NCI-H510A (cell line): ENCODE measurements around the gene COL18A1.
"Not testable (repeated sequence)": the region's sequence is repeated elsewhere in the genome, so short reads cannot be mapped to it uniquely, and the experiment has no call there.

Experiments
- DNase-seq: peaks from one replicate; lab custom pipeline; 2025; lab: John Stamatoyannopoulos, UW

Gene COL18A1

DNA sequence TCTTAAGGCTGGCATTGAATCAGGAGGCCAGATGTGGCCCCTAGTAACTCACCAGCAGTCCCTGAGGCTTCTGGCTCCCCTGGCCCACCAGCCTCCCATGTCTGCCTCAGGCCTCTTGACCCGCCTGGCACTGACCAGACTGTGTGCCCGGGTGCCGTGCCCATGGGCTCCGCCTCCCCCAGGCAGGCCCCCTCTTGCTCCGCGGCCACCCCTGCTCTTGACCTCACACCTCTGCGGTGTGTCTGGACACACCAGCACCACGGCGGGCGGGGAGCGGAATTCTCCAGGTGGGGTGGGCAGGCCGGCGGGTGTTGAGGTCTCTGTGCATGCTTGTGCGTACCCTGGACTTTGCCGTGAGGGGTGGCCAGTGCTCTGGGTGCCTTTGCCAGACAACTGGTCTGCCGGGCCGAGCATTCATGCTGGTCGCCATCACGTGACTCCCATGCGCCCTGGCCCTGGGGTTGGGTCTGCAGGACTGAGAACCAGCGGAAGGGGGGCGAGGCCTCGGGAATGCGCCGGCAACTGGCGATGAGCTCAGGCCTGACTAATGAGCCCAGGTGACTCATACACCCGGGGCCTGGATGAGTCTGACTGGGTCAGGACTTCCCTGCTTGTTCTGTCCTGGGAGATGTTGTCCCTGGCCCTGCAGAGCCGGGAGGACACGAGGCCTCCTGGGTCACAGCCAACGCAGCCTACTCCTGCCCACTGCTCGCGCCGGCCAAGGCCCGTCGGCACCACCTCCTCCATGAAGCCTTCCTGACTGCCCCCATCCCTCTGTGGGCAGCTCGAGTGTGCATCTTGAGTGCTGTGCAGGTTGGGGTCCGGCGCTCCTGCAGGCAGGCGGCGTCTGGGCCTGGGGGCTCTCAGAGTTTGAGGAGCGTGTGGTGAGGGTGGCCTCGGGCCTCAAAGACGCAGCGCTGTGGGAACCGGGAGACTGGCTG lies 22.6 kb downstream of the COL18A1 start:
- no peak for DNase-seq

DNA sequence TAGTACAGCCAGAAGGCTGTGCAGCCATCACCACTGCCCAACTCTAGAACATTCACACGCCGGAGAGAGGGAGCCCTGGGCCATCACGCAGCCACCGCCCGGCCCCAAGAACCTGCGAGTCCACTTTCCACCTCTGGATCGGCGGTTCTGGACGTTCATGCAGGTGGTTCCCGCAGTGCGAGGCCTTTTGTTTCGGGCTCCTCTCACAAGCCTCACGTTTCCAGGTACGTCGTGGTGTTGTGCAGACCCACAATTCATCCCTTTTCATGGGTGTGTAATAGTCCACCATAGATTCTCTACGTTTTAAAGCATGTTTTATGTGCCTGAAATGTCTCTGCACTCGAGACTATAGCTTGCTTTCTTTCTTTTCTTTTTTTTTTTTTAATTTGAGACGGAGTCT lies 23.6 kb downstream of the COL18A1 start:
- DNase-seq = no peak

DNA sequence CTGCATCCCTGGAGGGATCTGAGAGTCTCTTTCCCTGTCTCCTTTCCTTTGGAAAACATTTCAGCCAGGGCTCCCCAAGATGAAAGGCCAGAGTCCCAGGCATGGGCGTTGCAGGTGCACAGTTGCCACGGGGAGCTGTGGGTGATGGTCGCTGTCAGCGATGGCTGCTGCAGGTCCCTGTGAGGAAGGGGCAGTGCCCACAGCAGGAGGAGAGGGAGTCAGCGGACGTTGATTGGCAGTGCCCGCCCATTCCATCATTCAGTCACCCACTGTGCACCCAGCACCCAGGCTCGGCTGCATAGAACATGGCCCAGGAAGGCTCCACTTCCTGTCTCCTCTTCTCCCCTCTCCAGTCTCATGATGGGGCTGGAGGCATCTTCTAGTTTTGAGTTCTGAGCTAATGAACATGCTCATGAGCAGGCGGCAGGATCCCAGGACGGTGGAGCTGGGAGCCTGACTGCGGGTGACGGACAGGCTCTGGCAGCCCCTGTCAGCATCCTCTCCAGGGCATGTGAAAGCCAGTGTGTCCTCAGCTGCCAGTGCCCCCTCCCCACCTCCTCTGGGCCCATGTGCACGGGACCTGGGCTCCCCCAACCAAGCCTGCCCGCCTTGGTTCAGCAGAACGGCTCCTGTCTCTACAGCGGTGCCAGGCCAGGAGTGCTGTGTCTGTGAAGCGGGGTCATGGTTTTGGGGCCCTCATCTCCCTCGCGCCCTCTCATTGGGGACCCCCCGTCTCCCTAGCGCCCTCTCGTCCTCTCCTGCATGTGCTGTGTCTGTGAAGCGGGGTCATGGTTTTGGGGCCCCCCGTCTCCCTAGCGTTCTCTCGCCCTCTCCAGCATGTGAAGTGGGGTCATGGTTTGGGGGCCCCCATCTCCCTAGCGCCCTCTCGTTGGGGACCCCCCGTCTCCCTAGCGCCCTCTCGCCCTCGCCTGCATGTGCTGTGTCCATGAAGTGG lies 24.5 kb downstream of the COL18A1 start:
- no peak for DNase-seq

DNA sequence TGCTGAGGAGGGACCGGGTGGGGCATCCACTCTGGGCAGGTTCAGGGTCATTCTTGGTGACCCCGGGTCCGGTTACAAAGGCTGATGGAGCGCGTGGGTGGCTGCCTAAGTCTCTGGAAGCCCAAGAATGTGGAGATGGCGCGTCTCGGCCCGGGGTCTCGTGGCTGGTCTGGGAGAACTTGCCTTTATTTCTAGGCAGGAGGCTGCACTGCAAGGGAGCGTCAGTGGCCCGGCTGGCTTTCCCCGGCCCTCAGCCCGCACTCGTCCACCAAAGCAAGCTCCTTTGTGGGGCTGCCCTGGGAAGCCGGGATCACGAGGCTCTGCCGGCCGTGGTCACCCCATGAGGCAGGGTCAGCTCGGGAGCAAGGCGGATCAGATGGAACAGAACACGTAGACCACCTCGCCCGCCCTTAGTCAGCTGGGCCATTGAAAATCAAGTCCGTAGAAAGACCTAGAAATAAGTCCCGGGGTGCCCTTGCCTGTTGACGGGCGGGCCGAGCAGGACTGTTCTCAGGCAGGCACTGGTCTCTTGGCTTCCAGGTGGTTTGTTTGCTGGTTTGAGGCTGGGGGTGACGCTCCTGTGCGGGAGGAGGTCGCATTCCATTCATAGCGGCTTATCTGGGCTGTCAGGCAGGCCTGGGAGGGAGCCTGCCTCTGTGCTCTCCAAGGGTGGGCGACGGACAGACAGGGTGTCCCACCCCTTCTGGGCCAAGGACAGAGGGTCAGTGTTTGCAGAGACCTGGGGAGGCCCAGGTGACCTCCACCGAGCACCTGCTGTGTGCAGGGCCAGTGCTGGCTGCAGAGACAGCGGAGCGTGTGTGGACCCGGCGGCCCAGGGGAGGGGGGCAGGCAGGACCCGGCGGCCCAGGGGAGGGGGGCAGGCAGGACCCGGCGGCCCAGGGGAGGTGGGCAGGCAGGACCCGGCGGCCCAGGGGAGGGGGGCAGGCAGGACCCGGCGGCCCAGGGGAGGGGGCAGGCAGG lies 25.8 kb downstream of the COL18A1 start:
- no peak for DNase-seq

- no peak for DNase-seq
Measured at GRCh38 chr21:45431781-45432572, 27.0 kb downstream of the COL18A1 start.

DNA sequence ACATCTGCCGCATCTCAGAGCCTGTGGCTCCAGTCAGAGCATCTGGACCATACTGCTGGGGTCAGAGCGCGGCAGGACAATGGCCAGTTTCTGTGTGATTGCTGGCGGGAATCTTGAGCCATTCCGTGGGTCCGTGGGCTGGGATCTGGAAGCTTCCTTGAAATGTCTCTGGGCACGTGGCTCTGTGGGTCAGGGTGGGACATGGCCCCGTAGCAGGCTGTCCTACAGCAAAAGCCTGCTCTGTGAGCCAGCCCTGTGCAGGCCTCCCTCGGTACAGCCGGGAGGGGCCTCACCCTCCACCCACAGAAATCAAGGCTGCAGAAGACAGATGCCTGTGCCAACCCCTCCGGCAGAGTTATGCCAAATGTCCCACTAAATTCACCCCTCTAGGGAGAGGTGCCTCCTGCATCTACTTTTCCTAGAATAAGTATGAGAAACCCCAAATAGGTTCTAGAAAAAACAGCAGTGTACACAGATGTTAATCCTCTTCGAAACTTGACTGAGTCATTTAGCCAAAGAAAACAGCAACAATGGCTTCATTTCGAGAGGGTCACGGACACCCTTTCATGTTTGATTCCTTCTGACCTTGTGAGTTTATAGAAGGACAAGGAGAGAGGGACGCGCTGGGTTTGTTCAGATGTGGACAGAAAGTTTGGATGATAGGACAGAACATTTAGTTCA lies 27.8 kb downstream of the COL18A1 start:
- DNase-seq = no peak

DNA sequence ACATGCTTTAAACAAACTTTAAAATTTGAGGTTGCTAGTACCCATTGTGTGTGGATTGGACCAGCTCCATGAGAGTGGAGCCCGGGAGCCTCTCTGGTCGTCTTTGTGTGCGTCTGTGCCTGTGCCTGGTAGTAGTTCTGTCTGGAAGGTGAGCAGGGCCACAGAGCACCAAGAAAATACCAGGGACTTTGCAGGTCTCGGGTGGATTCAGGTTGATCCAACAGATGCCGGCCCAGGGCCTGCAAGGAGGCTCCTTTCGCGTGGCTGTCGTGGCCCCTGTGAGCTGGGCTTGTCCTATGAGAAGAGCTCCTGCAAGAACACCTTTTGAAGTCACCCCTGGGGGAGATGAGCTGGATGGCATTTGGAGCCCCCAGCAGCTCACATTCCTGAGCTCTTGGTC lies 28.3 kb downstream of the COL18A1 start:
- no peak for DNase-seq

DNA sequence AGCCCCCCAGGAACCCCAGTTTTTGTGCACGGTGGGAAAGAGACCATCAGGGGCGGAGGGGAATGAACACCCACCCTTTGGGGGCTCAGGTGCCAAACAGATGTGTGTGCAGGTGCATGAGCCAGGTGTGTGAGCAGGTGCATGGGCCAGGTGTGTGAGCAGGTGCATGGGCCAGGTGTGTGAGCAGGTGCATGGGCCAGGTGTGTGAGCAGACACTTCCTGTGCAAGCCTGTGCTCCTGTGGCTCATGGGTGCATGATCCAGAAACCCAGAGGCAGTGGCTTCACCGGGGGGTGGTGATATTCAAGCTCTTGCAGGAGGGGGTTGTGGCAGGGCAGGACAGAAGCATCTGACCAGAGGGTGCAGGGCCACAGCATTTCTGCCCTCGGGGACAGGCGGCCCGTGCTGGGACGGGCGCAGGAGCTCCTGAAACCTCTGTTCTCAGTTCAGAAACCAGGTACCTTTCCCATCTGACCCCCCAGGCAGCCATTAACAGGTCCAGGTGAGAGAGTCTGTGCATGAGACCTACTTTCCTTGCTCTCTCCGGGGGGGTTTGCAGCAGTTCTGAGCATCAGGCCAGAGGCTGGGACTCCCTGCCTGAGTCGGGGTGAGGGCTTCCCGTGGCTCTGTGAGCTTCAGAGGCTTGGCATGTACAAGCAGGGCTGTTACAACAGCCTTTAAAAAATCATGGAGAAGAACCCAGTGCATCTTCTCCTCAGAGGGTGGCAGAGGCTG lies 29.1 kb downstream of the COL18A1 start:
- no peak for DNase-seq

GRCh38 chr21:45434645-45435217 lies 29.8 kb downstream of the COL18A1 start:
- no peak for DNase-seq

GRCh38 chr21:45435405-45435981 lies 30.5 kb downstream of the COL18A1 start:
- DNase-seq = no peak

DNA sequence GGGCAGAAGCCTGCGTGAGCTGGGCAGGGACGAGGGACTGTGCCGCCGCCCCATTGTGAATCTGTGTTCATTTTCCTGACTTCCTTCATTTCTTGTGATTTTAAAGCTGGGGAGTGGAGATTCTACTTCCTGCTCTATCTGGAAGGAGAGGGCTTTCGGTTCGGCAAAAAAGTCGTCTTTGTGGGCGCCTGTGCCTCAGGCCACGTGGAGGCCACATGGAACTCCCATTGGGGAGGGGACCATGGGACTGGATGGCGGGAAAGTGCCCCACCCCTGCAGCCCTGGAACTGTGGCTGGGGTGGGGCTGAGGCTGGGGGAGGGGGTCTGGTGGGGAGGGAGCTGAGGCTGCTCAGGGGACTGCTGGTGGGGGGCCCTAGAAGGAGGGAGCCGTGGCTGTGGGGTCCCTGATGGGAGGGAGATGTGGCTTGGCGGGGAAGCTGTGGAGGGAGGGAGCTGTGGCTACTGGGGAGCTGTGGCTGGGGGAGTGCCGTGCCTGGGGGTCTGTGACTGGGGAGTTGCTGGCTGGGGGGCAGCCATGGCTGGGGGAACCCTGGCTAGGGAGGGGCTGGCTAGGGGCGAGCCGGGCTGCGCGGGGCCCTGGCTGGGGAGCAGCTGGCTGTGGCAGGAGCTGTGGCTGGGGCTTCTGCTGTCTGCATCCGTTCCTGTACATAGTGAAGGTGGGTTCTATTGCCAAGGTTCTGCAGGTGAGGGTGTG lies 31.5 kb downstream of the COL18A1 start:
- DNase-seq = no peak

- not testable (repeated sequence) for DNase-seq
Measured at GRCh38 chr21:45437844-45438243, 32.9 kb downstream of the COL18A1 start.

DNA sequence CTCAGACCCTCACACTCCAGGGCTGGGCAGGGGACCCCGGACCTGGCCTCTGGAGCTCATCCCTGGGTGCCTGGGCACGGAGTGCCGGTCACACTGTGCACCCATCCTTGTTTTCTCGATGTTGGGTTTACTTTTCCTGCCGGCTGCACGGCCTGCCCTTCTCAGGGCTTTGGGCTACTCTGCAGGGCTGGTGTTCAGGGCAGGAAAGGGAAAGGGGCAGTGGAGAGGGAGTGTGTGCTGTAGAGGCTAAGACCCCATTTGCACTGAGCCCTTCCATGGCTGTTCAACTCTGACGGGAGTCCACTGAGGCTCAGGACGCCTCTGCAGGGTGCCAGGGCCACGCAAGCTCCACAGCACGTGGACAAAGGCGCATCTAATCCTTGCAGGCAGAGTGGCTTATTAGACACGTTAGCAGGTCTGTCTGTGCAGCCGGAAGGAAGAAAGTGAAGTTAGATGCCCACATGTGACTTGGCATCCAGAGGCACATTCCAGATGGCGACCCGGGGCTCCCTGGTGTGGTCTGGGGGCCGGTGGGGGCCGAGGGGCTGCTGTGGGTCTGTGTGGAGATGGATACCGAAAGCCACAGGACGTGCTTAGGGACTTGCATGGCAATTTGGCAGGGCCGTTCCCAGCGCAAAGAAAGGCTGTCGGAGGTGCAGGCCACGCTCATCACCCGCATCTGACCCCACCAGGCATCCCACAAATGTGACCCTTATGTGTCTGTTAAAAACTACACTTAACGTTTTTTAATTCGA lies 33.6 kb downstream of the COL18A1 start:
- DNase-seq = no peak

DNA sequence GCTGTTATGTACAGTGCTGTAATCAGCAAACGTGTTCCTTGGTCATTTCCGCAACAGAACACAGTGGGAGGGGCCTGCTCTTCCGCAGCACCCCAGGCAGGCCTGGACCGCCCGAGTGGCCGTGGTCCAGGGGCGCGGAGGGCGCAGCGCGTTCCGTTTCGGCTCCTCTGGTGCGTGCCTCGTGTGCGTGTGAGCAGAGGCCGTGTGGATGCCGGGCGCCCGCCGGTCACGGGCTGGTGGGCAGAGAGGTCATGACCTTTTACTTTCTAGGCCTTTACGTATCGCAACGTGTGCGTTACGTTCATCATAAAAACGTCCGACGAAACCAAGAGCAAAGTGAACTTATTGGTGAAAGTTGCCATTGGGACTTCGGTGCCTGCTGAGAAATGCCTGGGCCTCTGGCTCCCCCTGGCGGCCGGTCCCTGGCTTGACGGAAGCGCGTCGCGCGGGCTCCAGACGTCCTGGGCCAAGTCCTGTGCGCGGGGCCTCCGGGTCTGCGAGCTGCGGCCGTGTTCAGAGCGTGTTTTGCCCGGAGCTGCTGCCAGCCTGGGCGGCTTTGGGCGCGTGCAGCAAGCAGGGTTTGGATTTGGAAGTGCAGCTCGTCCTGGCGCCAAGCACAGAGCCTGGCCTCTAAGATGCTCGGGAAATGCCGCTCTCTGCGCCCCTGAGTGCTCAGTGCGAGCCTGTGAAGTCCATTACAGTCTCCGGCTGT lies 34.4 kb downstream of the COL18A1 start:
- DNase-seq = no peak

GRCh38 chr21:45439901-45440461 lies 35.0 kb downstream of the COL18A1 start:
- DNase-seq = no peak

DNA sequence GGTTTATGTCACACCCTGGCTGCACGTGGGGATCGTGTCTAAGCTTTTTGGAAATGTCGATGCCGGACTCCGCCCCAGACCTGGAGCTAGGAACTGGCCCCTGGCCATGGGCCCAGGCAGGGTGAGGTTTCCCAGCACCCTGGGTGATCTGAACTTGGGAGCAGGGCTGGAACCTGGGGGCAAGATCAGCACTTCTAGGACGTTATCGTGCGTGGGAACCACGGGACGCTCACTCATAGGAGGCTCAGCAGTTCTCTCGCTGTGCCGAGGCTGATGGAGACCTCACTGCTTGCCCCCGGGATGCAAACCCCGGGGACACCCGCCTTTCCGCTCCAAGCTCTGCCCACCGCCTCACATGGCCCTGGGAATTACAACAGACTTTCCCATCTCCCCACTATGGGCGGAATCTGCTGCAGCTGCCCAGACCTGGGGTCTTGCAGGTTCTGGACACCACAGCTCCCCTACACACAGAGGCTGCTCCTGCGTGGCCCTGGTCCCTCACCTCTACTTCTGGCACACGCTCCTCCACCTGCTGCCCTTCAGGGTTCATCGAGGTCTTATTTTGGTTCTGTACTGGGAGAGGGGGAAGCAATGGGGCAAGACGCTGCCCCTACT lies 35.9 kb downstream of the COL18A1 start:
- no peak for DNase-seq
